Mesenteric fat pad (tissue), 1 donor: ENCODE data around the gene CUL7. TPM values are rescaled to one million over a fixed set of nuclear protein-coding genes. Genes with fewer than 3 reads are reported as not detected.

Experiments
- DNase-seq: peaks from one replicate; pipeline ENCODE4 v3.0.0-alpha.2; 2020; ENCODE audit warnings: low spot score
- total RNA-seq: library from RNA; stranded (reverse); fragmentation: NEBNext Ultra II Directional; extraction: Animal tissue kit (Norgen Biotek cat#: 25700); gene quantifications from one replicate; pipeline ENCODE4 v1.2.1, GENCODE V29; 2021
- donor health status: DM: yes; HTN: yes; CAD: no.

The CUL7 gene
- total RNA-seq, 1 donor from 2014 or later = 13.7 TPM

- DNase-seq = no peak
These were observed 23.7 kb upstream of the CUL7 start for GRCh38 chr6:43077333-43077809.

GRCh38 chr6:43076464-43077332 is 23.0 kb upstream of the CUL7 start:
- no peak for DNase-seq

GRCh38 chr6:43075670-43076463 is 22.2 kb upstream of the CUL7 start, which contains the start of gene PTK7:
Gene PTK7 (plus strand): TSS chr6:43076314. CDS start chr6:43076489, 175 bp downstream.
- no peak for DNase-seq

- DNase-seq = no peak
These were observed 21.4 kb upstream of the CUL7 start for GRCh38 chr6:43074847-43075669.

GRCh38 chr6:43070028-43070632 is 16.5 kb upstream of the CUL7 start:
- no peak for DNase-seq

GRCh38 chr6:43062818-43063217 is 9.2 kb upstream of the CUL7 start:
- DNase-seq = no peak

- DNase-seq = no peak
These were observed 8.2 kb upstream of the CUL7 start for GRCh38 chr6:43061861-43062260.

GRCh38 chr6:43060755-43061633 is 7.3 kb upstream of the CUL7 start:
- no peak for DNase-seq

- no peak for DNase-seq
These were observed 6.5 kb upstream of the CUL7 start for GRCh38 chr6:43060034-43060754.

- DNase-seq = peak; percentile 98
These were observed 5.8 kb upstream of the CUL7 start, which contains the start of the genes KLC4 and MRPL2 for GRCh38 chr6:43059168-43060033. Gene KLC4 (plus strand): TSS chr6:43059631. CDS start chr6:43061336, 1,705 bp downstream. Gene MRPL2 (minus strand): TSS chr6:43059434. CDS start chr6:43059381, 53 bp downstream.

GRCh38 chr6:43058531-43058930 is 4.9 kb upstream of the CUL7 start:
- no peak for DNase-seq

- DNase-seq = no peak
These were observed 2.3 kb upstream of the CUL7 start for GRCh38 chr6:43055966-43056365.

GRCh38 chr6:43054206-43054943 is 724 bp upstream of the CUL7 start:
- DNase-seq = no peak

GRCh38 chr6:43052842-43053544 is 658 bp downstream of the CUL7 start:
- no peak for DNase-seq

- no peak for DNase-seq
These were observed 1.3 kb downstream of the CUL7 start for GRCh38 chr6:43052225-43052841.

GRCh38 chr6:43050981-43051380 is 2.7 kb downstream of the CUL7 start:
- DNase-seq = no peak
